Astrocyte of the cerebellum (primary cell): ENCODE results near the gene LAMA2.
A peak's percentile ranks its signal among the peaks of the same experiment; 100 is the strongest.

ENCODE experiments used
- DNase-seq: peaks from one replicate; pipeline ENCODE4 v3.0.0-alpha.2; 2011; ENCODE audit warnings: low read depth
- H3K4me3 ChIP-seq: 2 replicates; pipeline ENCODE4 v1.5.1; 2011; ENCODE audit warnings: mild to moderate bottlenecking, low read depth, low read length, moderate library complexity
- CTCF ChIP-seq: IDR thresholded peaks from 2 replicates; pipeline ENCODE4 v1.5.1; 2012; ENCODE audit warnings: low read length, low read depth, moderate library complexity, mild to moderate bottlenecking; ENCODE audit errors: missing control alignments
- in situ Hi-C: cut with HindIII; loops from 2 replicates; pipeline ENCODE4 v1.10.0; 2017; ENCODE audit warnings: low sequenced_read_pairs

LAMA2 gene

DNA sequence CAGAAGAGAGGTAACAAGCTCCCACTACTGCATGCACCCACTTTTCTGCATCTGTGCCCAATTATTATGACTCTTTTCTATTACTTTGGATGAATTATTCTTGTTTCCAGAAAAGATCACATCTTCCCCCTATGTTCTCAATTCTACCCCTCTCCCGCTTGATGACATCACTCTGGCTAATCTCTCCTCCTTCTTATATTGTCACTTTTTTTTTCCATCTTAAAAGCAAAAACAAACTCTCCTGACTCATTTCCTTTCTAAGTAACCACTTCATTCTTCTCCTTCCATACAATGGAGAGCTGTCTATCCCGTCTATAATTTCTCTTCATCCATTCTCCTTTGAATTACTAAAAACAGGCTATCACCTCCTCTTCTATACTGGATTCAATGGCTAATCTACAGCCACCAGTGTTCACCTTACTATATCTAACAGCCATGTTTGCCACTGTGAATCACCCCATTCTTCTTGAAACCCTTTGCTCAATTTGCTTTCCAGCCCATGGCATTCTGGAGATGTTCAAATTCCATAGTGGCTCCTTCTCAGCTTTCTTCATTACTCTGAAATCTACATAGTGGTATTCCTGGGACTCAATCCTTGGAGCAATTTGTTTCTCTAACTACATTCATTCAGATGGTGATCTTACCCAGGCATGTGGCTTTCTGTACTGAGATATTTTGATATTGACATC, 448.7 kb downstream of the LAMA2 start:
- no peak for TF ChIP-seq CTCF
- peak; percentile 15 for DNase-seq
- in situ Hi-C loops, result no loop called here
- H3K4me3 ChIP-seq, result no peak overlapping the region

GRCh38 chr6:129335792-129336191, 452.9 kb downstream of the LAMA2 start:
- no peak overlapping the region for H3K4me3 ChIP-seq
- in situ Hi-C loops, result no loop called here
- no peak for TF ChIP-seq CTCF
- no peak for DNase-seq

- DNase-seq, result no peak
- no peak for TF ChIP-seq CTCF
- in situ Hi-C loops, result no loop called here
- H3K4me3 ChIP-seq, result no peak overlapping the region
Observed at GRCh38 chr6:129338683-129339082, 455.7 kb downstream of the LAMA2 start.

- in situ Hi-C loops, result no loop called here
- no peak for TF ChIP-seq CTCF
- peak; percentile 92 for DNase-seq
- no peak overlapping the region for H3K4me3 ChIP-seq
Observed at GRCh38 chr6:129340983-129341382, 458.0 kb downstream of the LAMA2 start.

- no peak for TF ChIP-seq CTCF
- no peak overlapping the region for H3K4me3 ChIP-seq
- in situ Hi-C loops, result no loop called here
- DNase-seq, result no peak
Observed at GRCh38 chr6:129342243-129342642, 459.3 kb downstream of the LAMA2 start.

- no peak overlapping the region for H3K4me3 ChIP-seq
- TF ChIP-seq CTCF, result no peak
- DNase-seq, result no peak
- in situ Hi-C loops, result no loop called here
Observed at GRCh38 chr6:129342796-129343195, 459.9 kb downstream of the LAMA2 start.
